Retina (tissue), 1 donor: ENCODE results near the gene FMN1.
"Not testable (repeated sequence)": the region's sequence is repeated elsewhere in the genome, so short reads cannot be mapped to it uniquely, and the experiment has no call there.

Experiments used
- DNase-seq: peaks from one replicate; pipeline ENCODE4 v3.0.0-alpha.2; 2016

FMN1 gene

DNA sequence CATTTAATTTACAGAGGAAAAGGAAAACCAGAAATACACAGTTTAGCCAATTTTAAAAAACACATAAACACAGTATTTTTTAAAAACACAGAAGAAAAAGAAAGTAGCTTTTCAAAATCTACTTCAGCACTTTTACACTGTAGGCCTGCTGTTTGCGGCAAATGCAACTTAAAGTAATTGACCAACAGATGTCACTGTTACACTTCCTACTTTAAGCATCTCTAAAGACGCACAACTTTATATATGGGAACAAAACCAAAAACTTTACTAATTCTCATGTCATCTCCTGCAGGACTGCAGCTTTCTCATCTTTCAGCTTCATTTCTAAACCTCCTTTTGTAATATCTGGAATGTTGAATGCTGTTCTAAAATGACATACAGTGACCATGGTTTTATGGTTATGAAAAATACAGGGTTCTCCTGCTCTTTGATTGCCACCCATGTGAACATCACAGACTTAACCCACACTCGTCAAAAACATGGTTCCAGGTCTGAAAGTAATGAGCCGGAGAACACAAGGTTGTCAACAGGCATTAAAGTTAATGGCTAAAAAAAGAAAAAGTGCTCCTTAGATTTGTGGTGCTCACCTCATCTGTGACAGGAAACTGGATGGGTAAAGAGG is 107.9 kb downstream of the FMN1 start:
- peak; percentile 22 for DNase-seq

DNA sequence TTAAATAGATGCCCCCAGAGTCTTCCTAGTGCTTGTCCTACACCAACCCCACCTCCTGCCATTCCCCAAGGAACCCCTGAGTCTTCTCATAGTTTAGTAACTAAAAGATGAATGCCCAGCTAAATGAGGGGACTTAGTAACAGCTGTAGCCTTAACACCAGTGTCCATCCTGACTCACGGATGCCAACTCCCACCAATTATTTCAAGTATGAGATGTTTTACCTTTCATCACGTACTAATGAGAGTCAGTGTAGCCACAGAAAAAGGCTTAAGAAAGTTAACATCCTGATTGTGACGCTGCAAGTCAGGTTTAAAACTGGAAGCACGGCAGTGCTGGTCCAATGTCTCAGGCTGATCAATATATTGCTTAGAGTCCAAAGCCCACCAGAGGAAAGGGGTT is 109.9 kb downstream of the FMN1 start:
- no peak for DNase-seq

DNA sequence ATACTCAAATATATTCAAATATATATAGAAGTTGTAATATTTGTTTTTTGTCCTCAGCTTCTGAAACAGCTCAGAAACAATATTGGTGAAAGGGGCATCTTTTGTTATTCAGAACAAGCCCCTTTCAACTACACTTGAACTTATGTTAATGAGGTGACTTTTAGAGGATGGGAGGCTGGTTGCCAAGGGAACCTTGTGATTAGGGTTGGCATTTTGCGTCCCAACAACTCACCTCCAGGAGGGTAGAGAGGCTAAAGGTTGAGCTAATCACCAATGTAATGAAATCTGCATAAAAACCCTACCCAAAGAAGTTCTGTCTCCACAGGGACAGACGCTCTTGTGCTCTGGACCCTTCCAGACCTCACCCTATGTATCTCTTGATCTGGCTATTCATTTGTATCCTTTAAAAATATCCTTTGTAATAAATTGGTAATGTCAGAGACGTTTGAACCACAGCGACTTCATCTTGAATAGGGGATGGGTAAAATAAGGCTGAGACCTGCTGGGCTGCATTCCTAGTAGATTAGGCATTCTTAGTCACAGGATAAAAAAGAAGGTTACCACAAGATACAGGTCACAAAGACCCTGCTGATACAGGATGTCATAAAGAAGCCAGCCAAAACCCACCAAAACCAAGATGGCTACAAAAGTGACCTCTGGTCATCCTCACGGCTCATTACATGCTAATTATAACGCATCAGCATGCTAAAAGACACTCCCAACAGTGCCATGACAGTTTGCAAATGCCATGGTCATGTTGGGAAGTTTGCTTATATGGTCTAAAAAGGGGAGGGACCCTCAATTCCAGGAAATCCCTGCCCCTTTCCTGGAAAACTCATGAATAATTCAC is 111.1 kb downstream of the FMN1 start:
- DNase-seq = no peak

DNA sequence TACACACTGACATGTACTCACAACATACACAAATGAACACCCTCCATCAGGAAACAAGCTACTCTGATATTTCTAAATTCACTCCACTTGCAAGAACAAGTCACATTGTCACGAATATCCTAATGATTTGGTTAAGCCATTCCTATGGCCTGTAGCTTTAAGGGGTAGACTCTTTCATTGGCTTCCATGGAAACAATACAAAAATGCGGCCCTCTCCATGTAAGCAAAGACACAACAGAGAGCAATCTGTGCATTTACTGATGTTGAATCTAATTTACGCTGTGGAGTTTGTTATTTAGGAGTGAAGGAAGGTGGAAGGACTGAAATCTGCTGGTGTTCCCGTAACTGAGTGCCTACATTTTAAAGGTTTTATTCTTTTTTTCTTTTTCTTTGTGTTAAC is 114.5 kb downstream of the FMN1 start:
- DNase-seq = no peak

DNA sequence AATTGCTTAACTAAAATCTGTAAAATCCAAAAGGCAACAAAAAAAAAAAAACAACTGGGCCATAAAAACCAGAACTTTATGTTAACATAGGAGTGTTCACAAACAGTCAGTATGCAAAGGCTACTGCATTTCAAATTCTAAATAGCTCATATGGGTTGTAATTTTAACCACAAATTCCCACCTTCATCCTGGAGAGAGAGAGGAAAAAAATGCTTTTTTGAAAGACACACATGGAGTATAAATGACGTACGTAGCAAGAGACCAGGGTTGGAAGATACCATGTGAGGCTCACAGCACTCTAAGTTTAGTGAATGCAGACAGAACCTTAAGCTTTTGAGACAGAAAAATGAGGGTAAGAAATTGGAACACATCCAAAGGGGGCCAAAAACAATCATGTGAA is 115.9 kb downstream of the FMN1 start:
- no peak for DNase-seq

DNA sequence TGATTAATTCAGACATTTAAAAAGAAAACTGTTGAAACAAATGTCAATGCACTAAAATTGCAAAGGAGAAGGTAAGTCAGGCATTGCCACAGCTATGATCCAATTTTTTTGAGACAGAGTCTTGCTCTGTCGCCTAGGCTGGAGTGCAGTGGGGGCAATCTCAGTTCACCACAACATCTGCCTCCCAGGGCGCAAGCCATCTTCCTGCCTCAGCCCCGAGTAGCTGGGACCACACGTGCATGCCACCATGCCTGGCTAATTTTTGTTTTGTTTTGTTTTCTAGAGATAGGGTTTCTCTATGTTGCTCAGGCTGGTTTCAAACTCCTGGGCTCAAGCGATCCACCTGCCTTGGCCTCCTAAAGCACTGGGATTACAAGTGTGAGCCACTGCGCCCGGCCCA is 117.6 kb downstream of the FMN1 start:
- DNase-seq = no peak

DNA sequence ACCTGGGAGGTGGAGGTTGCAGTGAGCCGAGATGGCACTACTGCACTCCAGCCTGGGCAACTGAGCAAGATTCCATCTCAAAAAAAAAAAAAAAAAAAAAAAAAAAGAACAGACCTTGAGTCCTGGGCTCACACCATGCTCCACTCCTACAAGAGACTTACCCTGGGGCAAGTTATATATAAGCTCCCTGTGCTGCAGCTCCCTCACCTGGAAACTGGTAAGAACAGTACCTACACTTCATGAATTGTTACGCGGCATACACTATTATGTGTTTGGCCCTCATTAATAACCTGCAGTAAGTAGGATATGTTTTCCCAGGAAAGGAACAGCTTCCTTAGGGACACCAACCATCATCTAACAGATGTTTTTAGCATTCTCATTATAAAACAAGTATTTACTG is 119.6 kb downstream of the FMN1 start:
- no peak for DNase-seq

DNA sequence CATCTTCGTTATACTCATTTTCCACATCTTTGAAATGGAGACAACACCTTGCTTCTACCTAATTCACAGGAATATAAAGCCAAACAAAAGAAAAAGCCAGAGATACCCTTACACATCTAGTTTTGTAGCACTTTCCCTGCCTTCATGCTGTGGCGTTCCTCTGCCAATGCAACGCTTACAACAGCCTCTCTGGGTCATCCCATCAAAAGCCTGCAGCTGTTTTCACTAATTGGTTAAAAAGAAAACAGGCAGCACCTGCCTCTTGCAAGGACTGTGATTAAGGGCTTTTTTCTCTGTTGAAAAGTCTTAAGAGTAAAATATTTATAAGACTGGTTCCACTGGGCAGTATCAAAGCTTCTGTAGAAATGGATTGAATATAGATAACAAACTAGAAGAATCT is 120.3 kb downstream of the FMN1 start:
- DNase-seq = peak; percentile 24

DNA sequence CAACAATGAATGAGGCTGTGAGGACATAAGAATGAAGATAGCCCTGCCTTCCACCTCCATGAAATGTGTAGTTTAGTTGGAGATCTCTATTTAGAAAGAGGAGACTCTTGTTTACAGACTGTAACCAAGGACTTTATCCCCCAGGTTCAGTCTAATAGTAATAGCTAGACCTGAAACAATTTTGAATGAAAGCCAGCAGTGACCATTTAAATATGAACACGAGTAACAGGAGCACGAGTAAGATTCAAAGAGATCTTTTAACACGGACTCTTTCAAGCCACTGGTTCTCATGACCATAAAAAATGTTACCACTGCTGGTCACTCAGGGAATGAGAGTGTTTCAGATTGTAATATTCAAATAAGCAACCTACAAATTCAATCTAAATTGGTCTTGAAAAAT is 123.1 kb downstream of the FMN1 start:
- no peak for DNase-seq

DNA sequence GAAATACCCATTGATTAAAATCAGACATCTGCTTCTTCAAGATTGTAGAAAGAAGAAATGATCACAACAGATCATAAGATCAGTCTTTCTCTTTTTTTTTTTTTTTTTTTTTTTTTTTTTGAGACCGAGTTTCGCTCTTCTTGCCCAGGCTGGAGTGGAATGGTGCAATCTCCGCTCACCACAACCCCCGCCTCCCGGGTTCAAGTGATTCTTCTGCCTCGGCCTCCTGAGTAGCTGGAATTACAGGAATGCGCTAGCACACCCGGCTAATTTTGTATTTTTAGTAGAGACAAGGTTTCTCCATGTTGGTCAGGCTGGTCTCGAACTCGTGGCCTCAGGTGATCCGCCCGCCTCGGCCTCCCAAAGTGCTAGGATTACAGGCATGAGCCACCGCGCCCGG is 124.6 kb downstream of the FMN1 start:
- DNase-seq = not testable (repeated sequence)

DNA sequence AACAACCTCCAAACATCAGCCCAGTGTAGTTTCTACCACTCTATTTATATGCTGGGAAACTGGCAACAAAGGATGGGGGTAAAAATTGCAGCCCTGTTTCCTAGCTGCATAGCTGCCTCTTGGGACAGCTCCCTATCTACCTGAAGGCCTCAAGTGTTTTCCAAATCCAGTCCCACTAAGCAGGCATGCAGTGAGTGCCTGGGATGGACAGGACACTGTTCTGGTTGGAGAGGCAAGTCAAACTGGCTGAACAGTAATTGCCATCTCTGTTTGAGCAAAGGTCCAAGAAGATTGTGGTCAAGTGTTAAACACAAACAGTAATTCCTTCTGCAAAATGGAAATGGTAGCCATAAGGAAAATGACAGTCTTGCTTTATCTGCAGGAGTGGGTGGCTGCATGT is 125.4 kb downstream of the FMN1 start:
- DNase-seq = no peak

DNA sequence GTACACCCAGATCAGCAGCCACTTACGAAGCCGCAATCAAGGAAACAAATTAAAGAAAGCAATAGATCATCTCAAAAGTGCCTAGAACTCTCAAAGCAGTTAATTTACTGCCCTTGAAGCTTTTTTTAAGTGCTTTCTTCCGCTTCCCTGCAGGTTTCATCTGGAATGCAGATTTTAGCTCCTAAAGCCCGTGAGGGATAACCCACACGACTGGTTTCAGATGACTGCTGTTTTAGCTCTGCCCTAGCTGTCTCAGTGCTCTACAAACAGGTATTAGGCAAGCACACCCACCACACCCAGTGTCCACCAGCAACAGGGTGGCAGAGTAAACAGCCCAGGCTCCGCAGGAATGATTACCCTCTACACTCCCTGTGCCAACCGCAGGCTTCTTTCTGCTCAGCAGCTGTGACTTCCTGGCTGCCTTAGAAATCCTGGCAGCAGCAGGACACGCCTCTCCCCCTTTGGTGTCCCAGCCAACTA is 126.0 kb downstream of the FMN1 start:
- DNase-seq = peak; percentile 22

DNA sequence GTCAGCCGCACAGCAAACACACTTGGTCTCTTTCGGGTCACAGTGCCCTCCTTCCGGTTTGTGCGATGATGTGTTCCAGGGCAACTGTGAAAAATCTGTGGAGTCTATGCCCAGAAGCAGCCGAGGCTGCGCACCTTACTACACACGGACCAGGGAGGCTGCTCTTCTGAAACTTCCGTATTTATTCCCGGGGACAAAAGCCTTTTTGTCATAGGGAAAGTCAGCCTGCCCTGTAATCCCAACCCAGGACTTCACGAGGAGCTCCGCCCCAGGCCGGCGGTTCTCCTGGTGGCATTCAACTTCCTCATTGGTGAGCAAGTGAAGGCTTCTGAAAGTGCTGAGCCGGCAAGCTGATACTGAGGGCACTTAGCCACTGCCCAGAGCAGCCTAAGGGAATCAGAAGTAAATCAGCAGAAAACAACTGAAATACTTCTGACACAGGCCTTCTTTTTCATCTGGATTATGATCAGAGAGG is 126.5 kb downstream of the FMN1 start:
- peak; percentile 23 for DNase-seq

DNA sequence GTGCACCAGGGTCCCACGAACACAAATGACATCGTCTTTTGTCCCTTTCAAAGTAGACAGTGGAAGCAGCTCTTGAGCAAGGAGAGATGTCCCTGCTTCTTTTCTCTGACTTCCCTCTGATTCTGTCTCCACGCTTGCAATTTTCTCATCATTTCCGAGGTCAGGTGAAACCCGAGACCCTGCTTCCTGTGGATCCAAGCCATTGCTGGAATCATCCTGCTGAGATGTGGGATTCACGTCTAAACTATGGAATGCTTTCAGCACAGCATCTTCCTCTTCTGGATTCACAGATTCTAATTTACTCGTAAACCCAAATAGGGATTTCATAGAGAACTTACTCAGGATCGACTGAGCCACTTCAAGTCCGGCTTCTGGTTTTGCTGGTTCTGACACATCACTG is 127.1 kb downstream of the FMN1 start:
- no peak for DNase-seq

DNA sequence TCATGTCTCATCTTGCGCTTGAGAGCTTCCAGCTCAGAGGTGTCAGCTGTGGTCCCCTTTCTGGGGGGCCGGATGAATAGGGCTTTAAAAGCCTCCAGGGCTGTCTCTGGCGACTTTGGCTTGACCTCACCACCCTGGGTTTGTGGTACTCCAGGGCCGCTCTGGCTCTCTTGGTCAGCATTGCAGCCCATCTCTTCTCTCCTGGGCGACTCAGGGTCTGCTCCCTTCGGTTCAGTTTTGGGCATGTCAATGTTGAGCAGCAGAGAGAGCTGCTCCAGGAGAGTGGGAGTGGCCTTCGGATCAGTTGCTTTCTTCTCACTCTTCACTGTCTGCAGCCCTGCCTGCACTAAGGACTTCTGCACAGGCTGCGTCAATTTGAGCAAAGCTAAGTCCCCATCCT is 127.9 kb downstream of the FMN1 start:
- DNase-seq = no peak

DNA sequence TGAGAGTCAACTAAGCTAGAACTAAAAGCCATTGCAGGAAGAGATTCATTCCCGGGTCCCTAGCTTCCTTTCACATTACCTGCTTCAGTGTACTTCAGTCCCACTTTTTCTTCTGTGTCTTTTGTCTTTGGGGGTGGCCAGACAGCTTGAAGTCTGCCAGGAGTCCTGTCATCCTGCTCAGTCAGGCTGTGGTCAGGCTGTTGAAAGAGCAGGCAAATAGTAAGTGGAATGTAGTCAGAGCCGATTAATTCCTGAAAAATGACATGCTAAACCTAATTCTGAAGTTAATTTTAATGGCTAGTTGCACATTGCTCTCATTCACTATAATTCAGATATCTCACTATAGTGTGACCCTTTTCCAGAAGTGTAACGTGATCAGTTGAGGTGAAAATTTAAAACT is 129.6 kb downstream of the FMN1 start:
- no peak for DNase-seq

DNA sequence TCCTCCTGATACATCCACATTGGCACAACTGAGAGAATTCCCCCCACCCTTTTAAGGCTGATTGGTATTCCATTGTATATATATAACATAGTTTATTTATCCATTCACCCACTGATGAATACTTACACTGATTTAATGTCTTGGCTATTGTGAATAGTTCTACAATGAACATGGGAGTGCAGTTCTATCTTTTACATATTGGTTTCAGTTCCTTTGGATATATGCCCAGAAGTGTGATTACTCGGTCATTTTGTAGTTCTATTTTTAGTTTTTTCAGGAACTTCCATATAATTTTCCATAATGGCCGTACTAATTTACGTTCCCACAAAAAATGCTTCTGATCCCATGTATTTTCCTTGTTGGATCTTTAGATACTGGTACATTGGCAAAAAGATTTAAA is 135.3 kb downstream of the FMN1 start:
- DNase-seq = no peak

DNA sequence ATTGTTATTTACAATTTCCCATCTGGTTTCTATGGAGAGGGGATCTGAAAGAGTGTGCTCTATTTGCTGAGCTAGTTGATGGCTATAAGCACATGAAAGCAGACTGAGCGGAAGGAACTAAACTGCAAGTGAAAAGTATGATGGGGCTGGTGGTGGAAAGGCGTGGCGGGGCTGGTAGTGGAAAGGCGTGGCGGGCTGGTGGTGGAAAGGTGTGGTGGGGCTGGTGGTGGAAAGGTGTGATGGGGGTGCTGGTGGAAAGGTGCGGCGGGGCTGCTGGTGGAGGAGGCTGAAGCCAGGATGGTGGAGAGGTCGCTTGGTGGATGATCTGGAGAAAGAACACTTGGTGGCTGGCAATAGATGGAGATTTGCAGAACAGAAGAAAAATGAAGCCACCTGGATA is 136.7 kb downstream of the FMN1 start:
- no peak for DNase-seq

DNA sequence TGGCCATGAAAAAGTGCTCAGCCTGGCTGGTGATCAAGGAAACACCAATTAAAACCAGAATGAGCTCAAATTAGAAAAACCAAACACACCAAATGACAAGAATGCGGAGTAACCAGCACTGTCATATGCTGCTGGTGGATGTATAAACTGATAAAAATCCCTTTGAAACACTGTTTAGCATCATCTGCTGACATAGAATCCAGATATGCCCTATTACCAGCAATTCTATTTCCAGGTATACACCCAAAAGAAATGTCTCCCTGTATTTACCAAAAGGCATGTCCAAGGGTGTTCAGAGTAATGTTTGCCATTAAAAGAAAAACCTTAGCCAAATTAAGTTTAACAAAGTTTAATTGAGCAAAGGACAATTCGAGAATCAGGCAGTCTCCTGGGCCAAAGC is 138.6 kb downstream of the FMN1 start:
- DNase-seq = no peak

DNA sequence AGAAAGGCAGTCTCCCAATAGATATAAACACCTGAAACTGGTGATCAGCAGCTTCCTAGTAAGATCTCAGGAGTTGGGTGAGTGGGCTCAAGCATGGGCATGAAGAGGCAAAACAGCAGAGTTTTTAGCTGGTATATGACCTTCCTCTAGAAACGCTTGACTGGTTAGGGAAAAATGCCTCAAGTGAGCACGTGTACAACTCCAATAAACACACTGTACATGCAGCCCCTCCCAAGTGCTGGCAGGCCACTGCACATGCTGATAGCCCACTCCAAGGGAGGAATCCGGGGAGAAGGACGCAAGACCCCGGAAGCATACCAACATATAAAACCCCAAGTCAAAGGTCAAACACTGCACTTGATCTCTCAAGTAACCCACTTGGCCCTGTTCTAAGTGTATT is 143.0 kb downstream of the FMN1 start:
- DNase-seq = no peak

DNA sequence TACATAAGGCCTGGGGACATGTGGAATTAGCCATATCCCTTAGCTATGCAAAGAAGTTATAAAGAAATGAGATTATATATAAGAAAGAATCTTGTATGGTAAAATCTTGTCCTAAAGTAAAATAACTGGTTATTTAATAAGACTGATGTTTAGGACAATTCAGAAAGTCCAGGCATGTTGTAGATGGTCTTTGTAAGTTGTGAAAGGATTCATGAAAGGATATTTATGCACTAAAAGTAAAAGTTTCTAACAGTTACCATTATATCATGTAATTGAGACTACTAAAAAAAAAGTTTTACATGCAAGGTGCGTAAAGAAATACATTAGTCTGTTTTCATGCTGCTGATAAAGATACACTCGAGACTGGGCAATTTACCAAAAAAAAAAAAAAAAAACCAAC is 146.3 kb downstream of the FMN1 start:
- no peak for DNase-seq

DNA sequence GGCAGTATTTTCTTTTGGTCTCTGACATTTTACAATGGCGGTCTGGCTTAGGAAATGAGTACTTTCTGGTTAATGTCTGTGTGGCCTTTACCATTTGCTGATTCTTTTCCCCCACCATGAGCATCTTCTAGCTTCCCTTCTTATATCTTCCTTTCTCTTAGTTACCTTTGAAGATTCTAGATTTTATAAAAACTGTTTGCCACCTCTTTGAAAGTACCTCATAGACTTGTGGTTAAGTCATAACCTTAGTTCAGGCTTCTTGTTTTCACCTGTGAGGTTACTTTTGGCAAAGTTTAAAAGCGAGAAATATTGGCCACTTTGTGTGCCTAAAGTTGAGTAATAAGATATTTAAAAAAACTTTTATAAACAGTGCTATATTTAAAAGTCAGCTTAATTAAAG is 147.4 kb downstream of the FMN1 start:
- no peak for DNase-seq

DNA sequence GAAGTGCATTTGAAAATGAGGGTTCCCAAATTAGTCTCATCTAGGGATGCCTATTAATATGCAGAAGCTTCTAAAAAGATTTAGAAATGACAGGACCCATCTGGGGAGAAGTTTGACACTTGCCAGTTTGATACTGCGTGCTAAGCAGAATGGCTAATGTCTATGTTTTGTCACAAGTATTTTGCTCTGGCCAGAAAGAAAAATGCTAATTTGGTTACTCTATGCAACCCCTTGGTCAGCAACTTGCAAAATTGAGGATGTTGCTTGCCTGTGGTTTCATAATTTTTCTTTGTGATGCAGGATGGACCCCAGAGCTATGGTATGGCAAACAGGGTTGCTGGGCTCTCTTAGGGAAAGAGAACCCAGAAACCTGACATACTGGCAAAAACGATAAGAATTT is 148.2 kb downstream of the FMN1 start:
- no peak for DNase-seq

DNA sequence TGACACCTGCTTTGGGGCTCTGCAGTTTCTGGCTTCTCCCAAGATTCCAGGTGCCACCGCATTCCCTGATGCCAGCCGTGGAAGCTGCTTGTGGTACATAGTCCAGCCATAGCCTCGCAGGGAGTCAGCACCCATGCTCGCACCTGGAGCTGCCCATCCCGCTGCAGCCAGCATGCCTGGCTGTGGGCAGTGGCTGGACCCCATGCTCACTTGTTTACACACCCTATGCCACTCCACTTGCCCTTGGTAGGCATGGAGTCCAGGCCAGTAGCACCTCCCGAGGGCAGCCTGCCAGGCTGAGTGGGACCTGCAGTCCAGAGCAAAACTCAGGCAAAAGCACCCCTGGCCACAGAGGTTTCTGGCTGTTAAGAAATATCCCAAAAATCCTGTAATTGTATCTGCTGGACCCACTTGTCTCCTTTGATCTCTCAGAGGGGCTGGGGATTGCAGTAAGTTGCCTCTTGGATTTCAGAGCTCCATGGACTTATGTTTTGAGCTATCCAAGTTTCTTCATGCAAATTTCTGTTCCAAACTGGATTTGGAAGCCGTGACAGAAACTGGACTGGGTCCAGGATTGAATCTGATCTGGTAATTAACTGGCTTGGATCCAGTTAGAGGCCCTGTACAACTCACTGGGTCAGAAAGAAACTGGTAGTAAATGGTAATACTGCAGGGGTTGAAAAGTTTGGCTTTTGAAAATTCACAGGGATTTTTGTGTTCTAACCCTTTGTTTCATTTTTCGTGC is 149.3 kb downstream of the FMN1 start:
- DNase-seq = no peak
